CD14-positive monocyte (primary cell): Measurements from ENCODE around the gene CSRNP2. TPM values are rescaled to one million over a fixed set of nuclear protein-coding genes. Genes with fewer than 3 reads are reported as not detected.
A peak's percentile ranks its signal among the peaks of the same experiment; 100 is the strongest.

Experiments
- DNase-seq, 3 donors: peaks; one replicate each; pipeline ENCODE4 v3.0.0-alpha.2; 2011 to 2022
- H2AFZ ChIP-seq: 2 replicates; pipeline ENCODE4 v1.6.0; 2012; ENCODE audit warnings: mild to moderate bottlenecking, low read depth, low read length, inconsistent platforms; ENCODE audit not compliant: insufficient read depth, poor library complexity, severe bottlenecking
- H3K27ac ChIP-seq, 2 donors: 1 replicate in 1 of 2; 2 replicates in 1 of 2; pipeline ENCODE4 v1.5.1; 2012 to 2013; ENCODE audit warnings: low read length in 2 of 2, control low read depth in 1 of 2, inconsistent platforms in 1 of 2, low read depth in 1 of 2, mild to moderate bottlenecking in 1 of 2
- H3K27me3 ChIP-seq, 2 donors: one replicate each; pipeline versions ENCODE4 v1.6.0 to v1.6.1; 2011 to 2013; ENCODE audit warnings: low read length in 2 of 2; ENCODE audit not compliant: control insufficient read depth in 2 of 2, insufficient read depth in 2 of 2
- H3K36me3 ChIP-seq, 2 donors: replicated peaks in 1 of 2; 1 replicate in 1 of 2; 2 replicates in 1 of 2; pipeline versions ENCODE4 v1.5.1 to v1.6.1; 2012 to 2013; ENCODE audit warnings: low read length in 2 of 2, control low read depth in 1 of 2, inconsistent platforms in 1 of 2, mild to moderate bottlenecking in 1 of 2; ENCODE audit not compliant: insufficient read depth in 2 of 2, control insufficient read depth in 1 of 2
- H3K4me1 ChIP-seq, 2 donors: 1 replicate in 1 of 2; 2 replicates in 1 of 2; pipeline versions ENCODE4 v1.5.1 to v1.6.1; 2012 to 2013; ENCODE audit warnings: low read length in 2 of 2, control low read depth in 1 of 2, inconsistent platforms in 1 of 2, mild to moderate bottlenecking in 1 of 2, moderate library complexity in 1 of 2; ENCODE audit not compliant: insufficient read depth in 2 of 2, control insufficient read depth in 1 of 2
- H3K4me2 ChIP-seq: replicated peaks from 2 replicates; pipeline ENCODE3; 2012; ENCODE audit warnings: low read length, moderate library complexity, mild to moderate bottlenecking; ENCODE audit not compliant: poor library complexity, severe bottlenecking; ENCODE audit errors: extremely low read depth
- H3K4me3 ChIP-seq, 3 experiments: fragments of 200-600 bp in 1 of 3; sonication (generic) in 1 of 3; replicated peaks in 1 of 3; 1 replicate in 2 of 3; 2 replicates in 1 of 3; pipeline ENCODE4 v1.5.1; 2011 to 2013; ENCODE audit warnings: low read length in 3 of 3, mild to moderate bottlenecking in 3 of 3, control low read depth in 2 of 3, low read depth in 2 of 3, inconsistent platforms in 1 of 3, moderate library complexity in 1 of 3
- H3K79me2 ChIP-seq: 2 replicates; pipeline ENCODE4 v1.6.0; 2012; ENCODE audit warnings: mild to moderate bottlenecking, control low read depth, inconsistent platforms, low read length, moderate library complexity; ENCODE audit not compliant: insufficient read depth
- H3K9ac ChIP-seq: 2 replicates; pipeline ENCODE4 v1.6.0; 2017; ENCODE audit warnings: low read length, mild to moderate bottlenecking; ENCODE audit not compliant: insufficient read depth, poor library complexity, severe bottlenecking
- H3K9me3 ChIP-seq, 2 donors: replicated peaks in 1 of 2; 1 replicate in 1 of 2; 2 replicates in 1 of 2; pipeline versions ENCODE4 v1.5.1 to v1.6.1; 2012 to 2013; ENCODE audit warnings: low read length in 2 of 2, control low read depth in 1 of 2; ENCODE audit not compliant: control insufficient read depth in 1 of 2, insufficient read depth in 1 of 2
- H4K20me1 ChIP-seq: 2 replicates; pipeline ENCODE4 v1.6.0; 2012; ENCODE audit warnings: mild to moderate bottlenecking, low read length, control low read depth, moderate library complexity; ENCODE audit not compliant: insufficient read depth
- H3K27ac Mint-ChIP-seq, 7 donors: one replicate each; pipeline ENCODE4 v1.8.0; 2020; ENCODE audit warnings: mild to moderate bottlenecking in 7 of 7, mixed read lengths in 7 of 7, moderate library complexity in 6 of 7, inconsistent platforms in 2 of 7
- H3K27me3 Mint-ChIP-seq, 3 donors: one replicate each; pipeline ENCODE4 v1.8.0; 2021 to 2022; ENCODE audit warnings: low read depth in 3 of 3, mild to moderate bottlenecking in 3 of 3, mixed read lengths in 3 of 3, moderate library complexity in 3 of 3, inconsistent platforms in 1 of 3
- H3K36me3 Mint-ChIP-seq, 2 donors: one replicate each; pipeline ENCODE4 v1.8.0; 2020; ENCODE audit warnings: mixed read lengths in 2 of 2, inconsistent platforms in 1 of 2, mild to moderate bottlenecking in 1 of 2
- H3K4me1 Mint-ChIP-seq: one replicate; pipeline ENCODE4 v1.8.0; 2020; ENCODE audit warnings: mild to moderate bottlenecking, mixed read lengths
- H3K4me3 Mint-ChIP-seq, 2 donors: one replicate each; pipeline ENCODE4 v1.8.0; 2020; ENCODE audit warnings: mild to moderate bottlenecking in 2 of 2, mixed read lengths in 2 of 2, moderate library complexity in 1 of 2
- H3K9me3 Mint-ChIP-seq, 7 donors: one replicate each; pipeline ENCODE4 v1.8.0; 2020 to 2022; ENCODE audit warnings: mixed read lengths in 7 of 7, mild to moderate bottlenecking in 6 of 7, moderate library complexity in 6 of 7, inconsistent platforms in 2 of 7
- CTCF ChIP-seq: fragments of 200-600 bp; IDR thresholded peaks from one replicate; pipeline ENCODE4 v1.8.0; 2022; ENCODE audit warnings: antibody characterized with exemption, mild to moderate bottlenecking
- WGBS: methylation state at CpG from one replicate; pipeline ENCODE4 v1.1.5; 2013; ENCODE audit warnings: missing lambda C conversion rate; ENCODE audit not compliant: insufficient coverage; 5-methylcytosine and 5-hydroxymethylcytosine counted together
- intact Hi-C, 2 donors: fragments of 100-400 bp; cut with micrococcal nuclease; formaldehyde crosslinking; loops; one replicate each; pipeline versions ENCODE4 v1.15.0 to v1.15.1; 2023
- polyA plus RNA-seq, 3 donors: library from polyadenylated mRNA; depleted of rRNA in 1 of 3; unstranded in 2 of 3; stranded (reverse) in 1 of 3; fragments of 300-500 nt in 2 of 3; fragments of >200 nt in 1 of 3; fragmentation: Illumina TruSeq in 2 of 3; gene quantifications; 1 replicate in 2 of 3; 2 replicates in 1 of 3; pipeline ENCODE4 v1.2.3, GENCODE V29; 2012 to 2021

CSRNP2 gene
- polyA plus RNA-seq, 3 donors = 1.7 to 8.0 (median 2.6) TPM

- peaks cover 26% of the 10 kb centered on the region for H4K20me1 ChIP-seq
- H3K27ac ChIP-seq = no peak overlapping the region
- WGBS = 77% methylated on average over 7 of the region's 10 CpGs
- H3K9ac ChIP-seq = no peak overlapping the region
- no peak for TF ChIP-seq CTCF
- H3K27me3 ChIP-seq = no peaks in the 10 kb centered on the region
- H3K79me2 ChIP-seq = peaks cover 3% of the 10 kb centered on the region
- no peak overlapping the region for H3K4me3 Mint-ChIP-seq
- H3K4me2 ChIP-seq = no peak overlapping the region
- peaks cover 37 to 48% of the 10 kb centered on the region in 2 donors for H3K36me3 Mint-ChIP-seq
- DNase-seq = no peak
- no peak overlapping the region for H2AFZ ChIP-seq
- H3K36me3 ChIP-seq = peaks cover 19 to 42% of the 10 kb centered on the region in 2 donors
- H3K27ac Mint-ChIP-seq = no peak overlapping the region
- intact Hi-C loops = no loop called here
- no peak overlapping the region for H3K4me3 ChIP-seq
- H3K4me1 ChIP-seq = no peaks in the 10 kb centered on the region
- H3K9me3 ChIP-seq = no peaks in the 10 kb centered on the region
- H3K27me3 Mint-ChIP-seq = no peaks in the 10 kb centered on the region
- no peaks in the 10 kb centered on the region for H3K4me1 Mint-ChIP-seq
- H3K9me3 Mint-ChIP-seq = peaks cover 0 to 3% (median 0%) of the 10 kb centered on the region in 7 donors
Observed at GRCh38 chr12:51076236-51076930, 7.0 kb downstream of the CSRNP2 start.

GRCh38 chr12:51075390-51075789 lies 8.0 kb downstream of the CSRNP2 start:
- Histone ChIP-seq H3K4me2 (no peak overlapping the region), H3K4me1 (no peaks in the 10 kb centered on the region), H3K79me2 (peaks cover 3% of the 10 kb centered on the region), H3K27ac (no peak overlapping the region), H2AFZ (no peak overlapping the region), H3K27me3 (no peaks in the 10 kb centered on the region), H4K20me1 (peaks cover 26% of the 10 kb centered on the region), H3K4me3 (no peak overlapping the region), H3K9ac (no peak overlapping the region), H3K36me3 (peaks cover 25 to 50% of the 10 kb centered on the region in 2 donors), H3K9me3 (no peaks in the 10 kb centered on the region)
- 93% methylated on average over 2 of the region's 5 CpGs for WGBS
- Mint-ChIP-seq H3K4me1 (no peaks in the 10 kb centered on the region), H3K9me3 (peaks cover 0 to 3% (median 0%) of the 10 kb centered on the region in 7 donors), H3K27ac (peak overlapping the region in 2 of 7 donors; percentile 25 to 46), H3K27me3 (no peaks in the 10 kb centered on the region), H3K4me3 (no peak overlapping the region), H3K36me3 (peaks cover 36 to 55% of the 10 kb centered on the region in 2 donors)
- no peak for TF ChIP-seq CTCF
- intact Hi-C loops = no loop called here
- DNase-seq = no peak
